Osteoblast (primary cell): ENCODE data around the gene CPSF4L. TPM values are rescaled to one million over a fixed set of nuclear protein-coding genes. Genes with fewer than 3 reads are reported as not detected.

Experiments
- DNase-seq: peaks from one replicate; pipeline ENCODE4 v3.0.0; 2011; ENCODE audit warnings: low spot score, mixed read lengths; ENCODE audit not compliant: insufficient read length; ENCODE audit errors: missing footprints
- H2AFZ ChIP-seq: 2 replicates; pipeline ENCODE4 v1.6.0; 2011; ENCODE audit warnings: mild to moderate bottlenecking, low read length
- H3K27ac ChIP-seq: 2 replicates; pipeline ENCODE4 v1.5.1; 2011; ENCODE audit warnings: mild to moderate bottlenecking, low read depth, low read length, moderate library complexity
- H3K27me3 ChIP-seq: 2 replicates; pipeline ENCODE4 v1.6.0; 2012; ENCODE audit warnings: mild to moderate bottlenecking, control low read depth, inconsistent platforms, low read length, moderate library complexity; ENCODE audit not compliant: insufficient read depth
- H3K36me3 ChIP-seq: 2 replicates; pipeline ENCODE4 v1.5.1; 2011; ENCODE audit warnings: mild to moderate bottlenecking, low read length, control low read depth, moderate library complexity; ENCODE audit not compliant: insufficient read depth
- H3K4me1 ChIP-seq: 2 replicates; pipeline ENCODE4 v1.5.1; 2011; ENCODE audit warnings: mild to moderate bottlenecking, low read length, control low read depth, moderate library complexity; ENCODE audit not compliant: insufficient read depth
- H3K4me2 ChIP-seq: 2 replicates; pipeline ENCODE4 v1.6.0; 2011; ENCODE audit warnings: mild to moderate bottlenecking, low read length; ENCODE audit not compliant: insufficient read depth
- H3K4me3 ChIP-seq: fragments of 200-600 bp; sonication (generic); 3 replicates; pipeline ENCODE4 v1.5.1; 2012; ENCODE audit warnings: mild to moderate bottlenecking, low read length, inconsistent platforms; ENCODE audit not compliant: insufficient read depth
- H3K79me2 ChIP-seq: 2 replicates; pipeline ENCODE4 v1.6.0; 2012; ENCODE audit warnings: mild to moderate bottlenecking, low read length, control low read depth, inconsistent platforms; ENCODE audit not compliant: insufficient read depth
- H3K9me3 ChIP-seq: 2 replicates; pipeline ENCODE4 v1.5.1; 2011; ENCODE audit warnings: low read depth, low read length, control low read depth
- H4K20me1 ChIP-seq: 2 replicates; pipeline ENCODE4 v1.6.0; 2012; ENCODE audit warnings: mild to moderate bottlenecking, low read length, control low read depth; ENCODE audit not compliant: insufficient read depth
- CTCF ChIP-seq: IDR thresholded peaks from 2 replicates; pipeline ENCODE4 v1.5.1; 2011; ENCODE audit warnings: mild to moderate bottlenecking, low read depth, low read length, moderate library complexity; ENCODE audit errors: extremely low read depth
- total RNA-seq: library from RNA; depleted of rRNA; stranded (reverse); fragments of >200 nt; gene quantifications from 2 replicates; pipeline ENCODE4 v1.2.3, GENCODE V29; 2012

CPSF4L gene
- total RNA-seq, 1 donor: not detected

GRCh38 chr17:73210002-73210678 is 51.5 kb downstream of the CPSF4L start:
- peak; percentile 83 for DNase-seq
- Histone ChIP-seq H3K27ac (no peak overlapping the region), H3K4me2 (no peak overlapping the region), H3K36me3 (peaks cover 39% of the 10 kb centered on the region), H4K20me1 (peaks cover 5% of the 10 kb centered on the region), H3K4me1 (peaks cover 5% of the 10 kb centered on the region), H2AFZ (no peak overlapping the region), H3K4me3 (no peak overlapping the region), H3K79me2 (peaks cover 25% of the 10 kb centered on the region), H3K9me3 (no peaks in the 10 kb centered on the region), H3K27me3 (no peaks in the 10 kb centered on the region)
- TF ChIP-seq CTCF: peak; percentile 39

DNA sequence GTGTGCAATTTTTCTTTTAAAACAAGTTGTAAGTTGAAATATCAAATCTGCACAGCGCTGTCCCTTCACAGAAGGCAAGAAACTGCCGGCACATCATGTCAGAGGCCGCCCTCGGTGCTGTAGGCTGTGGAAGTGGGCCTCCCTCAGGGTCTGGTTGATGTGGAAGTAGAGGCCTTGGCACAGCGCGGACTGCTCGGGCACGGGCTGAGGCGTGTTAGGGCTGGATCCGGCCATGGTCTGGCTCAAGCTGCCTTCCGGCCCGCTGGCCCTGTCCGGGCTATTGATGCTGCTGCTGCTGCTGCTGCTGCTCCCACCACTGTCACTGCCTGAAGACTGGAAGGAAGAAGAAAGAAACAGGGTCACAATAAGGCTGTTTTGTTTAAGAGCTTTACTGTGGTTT is 52.2 kb downstream of the CPSF4L start:
- Histone ChIP-seq H3K79me2 (peaks cover 19% of the 10 kb centered on the region), H3K27me3 (no peaks in the 10 kb centered on the region), H3K9me3 (no peaks in the 10 kb centered on the region), H3K4me2 (no peak overlapping the region), H4K20me1 (peaks cover 5% of the 10 kb centered on the region), H3K36me3 (peaks cover 40% of the 10 kb centered on the region), H2AFZ (no peak overlapping the region), H3K4me1 (peaks cover 5% of the 10 kb centered on the region), H3K27ac (no peak overlapping the region), H3K4me3 (no peak overlapping the region)
- TF ChIP-seq CTCF: no peak
- DNase-seq: no peak

DNA sequence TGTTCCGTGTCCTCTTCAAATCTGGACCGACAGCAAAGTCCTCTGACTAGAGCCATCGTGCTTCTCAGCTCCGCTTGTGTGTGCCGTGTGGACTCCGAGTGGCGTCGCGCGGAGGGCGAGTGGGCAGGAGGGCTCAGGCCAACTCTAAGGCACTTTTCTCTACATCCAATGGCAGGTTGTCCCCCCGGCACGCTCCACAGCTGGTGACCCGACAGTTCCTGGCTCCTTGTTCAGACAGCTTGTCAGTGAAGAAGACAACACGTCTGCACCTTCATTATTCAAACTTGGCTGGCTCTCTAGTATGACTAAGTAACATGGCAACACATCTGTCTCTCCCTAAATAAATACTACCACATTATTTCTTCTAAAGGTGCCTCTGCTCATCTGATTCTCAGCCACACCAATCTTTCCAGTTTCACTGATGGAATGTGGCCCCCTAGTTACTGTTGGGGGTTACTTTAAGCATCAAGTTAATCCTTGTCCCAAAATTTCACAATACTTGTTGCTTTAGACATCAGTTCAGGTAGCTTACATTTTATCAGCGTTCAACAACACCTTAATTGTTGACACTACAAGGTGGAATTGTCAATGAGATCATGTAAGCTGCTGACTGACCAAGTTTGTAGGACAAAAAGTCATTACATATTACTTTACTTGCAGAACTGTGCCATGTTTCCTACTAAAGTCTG is 53.4 kb downstream of the CPSF4L start:
- no peak overlapping the region for H3K4me3 ChIP-seq
- no peak overlapping the region for H3K4me2 ChIP-seq
- DNase-seq: no peak
- no peak for TF ChIP-seq CTCF
- no peak overlapping the region for H3K27ac ChIP-seq
- no peak overlapping the region for H2AFZ ChIP-seq
- H3K9me3 ChIP-seq: no peaks in the 10 kb centered on the region
- H4K20me1 ChIP-seq: peaks cover 5% of the 10 kb centered on the region
- H3K27me3 ChIP-seq: no peaks in the 10 kb centered on the region
- H3K79me2 ChIP-seq: peaks cover 14% of the 10 kb centered on the region
- peaks cover 51% of the 10 kb centered on the region for H3K36me3 ChIP-seq
- peaks cover 5% of the 10 kb centered on the region for H3K4me1 ChIP-seq

- peaks cover 3% of the 10 kb centered on the region for H4K20me1 ChIP-seq
- peaks cover 76% of the 10 kb centered on the region for H3K36me3 ChIP-seq
- peaks cover 5% of the 10 kb centered on the region for H3K4me1 ChIP-seq
- no peak overlapping the region for H3K27ac ChIP-seq
- no peak overlapping the region for H2AFZ ChIP-seq
- no peak overlapping the region for H3K4me2 ChIP-seq
- peaks cover 17% of the 10 kb centered on the region for H3K79me2 ChIP-seq
- no peak for TF ChIP-seq CTCF
- DNase-seq: no peak
- H3K27me3 ChIP-seq: no peaks in the 10 kb centered on the region
- H3K4me3 ChIP-seq: no peak overlapping the region
- no peaks in the 10 kb centered on the region for H3K9me3 ChIP-seq
Measured at GRCh38 chr17:73205459-73205961, 56.2 kb downstream of the CPSF4L start.
